PC-9 (cell line): ENCODE results near the gene UPB1. TPM values are rescaled to one million over a fixed set of nuclear protein-coding genes. Genes with fewer than 3 reads are reported as not detected.

Experiments used
- BruUV-seq: library from RNA; stranded (reverse); fragments of 400-500 nt; replicated peaks from 2 replicates; lab custom pipeline; 2021; lab: Mats Ljungman, UMichigan
- CTCF ChIA-PET: fragments of 300-600 bp; sonication (Branson Sonifier 250); formaldehyde crosslinking; loops from one replicate; lab custom pipeline; 2022; ENCODE audit warnings: antibody characterized with exemption; lab: Charles Lee
- POLR2A ChIA-PET: fragments of 300-600 bp; sonication (Branson Sonifier 250); formaldehyde crosslinking; loops from one replicate; lab custom pipeline; 2022; ENCODE audit warnings: antibody characterized with exemption; ENCODE audit not compliant: unreplicated experiment; lab: Charles Lee
- DNase-seq, 2 experiments: peaks; one replicate each; pipeline versions ENCODE4 v3.0.0 to v3.0.0-alpha.2; 2015 to 2022; ENCODE audit warnings: mixed read lengths in 1 of 2
- H2AFZ ChIP-seq: fragments of 200-600 bp; sonication (generic); 2 replicates; pipeline ENCODE4 v1.8.1; 2017; ENCODE audit warnings: antibody characterized with exemption
- H3F3A ChIP-seq: fragments of 200-600 bp; sonication (generic); 2 replicates; pipeline ENCODE4 v1.8.1; 2017; ENCODE audit warnings: antibody characterized with exemption, mild to moderate bottlenecking, low read depth; ENCODE audit not compliant: insufficient read depth
- H3K27ac ChIP-seq: fragments of 200-600 bp; sonication (generic); 2 replicates; pipeline ENCODE4 v1.6.1; 2016; ENCODE audit warnings: mixed run types
- H3K27me3 ChIP-seq: fragments of 200-600 bp; sonication (generic); 2 replicates; pipeline ENCODE4 v1.6.1; 2016; ENCODE audit warnings: low read depth, mixed run types; ENCODE audit not compliant: insufficient read depth
- H3K36me3 ChIP-seq: fragments of 200-600 bp; sonication (generic); 2 replicates; pipeline ENCODE4 v1.6.1; 2016; ENCODE audit warnings: low read depth, mixed run types
- H3K4me1 ChIP-seq: fragments of 200-600 bp; sonication (generic); replicated peaks from 2 replicates; pipeline ENCODE4 v1.6.1; 2016; ENCODE audit warnings: mixed run types; ENCODE audit not compliant: insufficient read depth
- H3K4me2 ChIP-seq: fragments of 200-600 bp; sonication (generic); 2 replicates; pipeline ENCODE4 v1.6.1; 2017; ENCODE audit warnings: mixed run types
- H3K4me3 ChIP-seq: fragments of 200-600 bp; sonication (generic); 2 replicates; pipeline ENCODE4 v1.6.1; 2016; ENCODE audit warnings: mixed run types
- H3K79me2 ChIP-seq: fragments of 200-600 bp; sonication (generic); 2 replicates; pipeline ENCODE4 v1.6.1; 2017; ENCODE audit warnings: low read depth, mixed run types
- H3K9me2 ChIP-seq: fragments of 200-600 bp; sonication (generic); 2 replicates; pipeline ENCODE4 v1.8.1; 2017; ENCODE audit warnings: mild to moderate bottlenecking; ENCODE audit not compliant: insufficient read depth
- H3K9me3 ChIP-seq: fragments of 200-600 bp; sonication (generic); 2 replicates; pipeline ENCODE4 v1.8.1; 2016; ENCODE audit warnings: low read depth; ENCODE audit not compliant: insufficient read depth
- H4K20me1 ChIP-seq: fragments of 200-600 bp; sonication (generic); 2 replicates; pipeline ENCODE4 v1.8.1; 2017; ENCODE audit not compliant: insufficient read depth
- EZH2 ChIP-seq: fragments of 200-600 bp; sonication (generic); IDR thresholded peaks from 2 replicates; pipeline ENCODE4 v1.8.0; 2017; ENCODE audit warnings: antibody characterized with exemption, low read depth
- intact Hi-C: fragments of 100-400 bp; cut with micrococcal nuclease; formaldehyde crosslinking; loops from one replicate; pipeline ENCODE4 v1.10.0; 2022; ENCODE audit not compliant: unreplicated experiment
- total RNA-seq: library from RNA; stranded (reverse); gene quantifications from 2 replicates; pipeline ENCODE4 v1.2.3, GENCODE V29; 2021
- TF ChIP-seq, protein P1 (sequence below): fragments of 200-600 bp; sonication (generic); conservative IDR thresholded peaks from 2 replicates; pipeline ENCODE4 v1.6.1; 2017; ENCODE audit warnings: mixed run types, antibody characterized with exemption, mild to moderate bottlenecking, moderate library complexity

The UPB1 gene
- total RNA-seq, 1 experiment from 2014 or later, result 0.17 TPM

DNA sequence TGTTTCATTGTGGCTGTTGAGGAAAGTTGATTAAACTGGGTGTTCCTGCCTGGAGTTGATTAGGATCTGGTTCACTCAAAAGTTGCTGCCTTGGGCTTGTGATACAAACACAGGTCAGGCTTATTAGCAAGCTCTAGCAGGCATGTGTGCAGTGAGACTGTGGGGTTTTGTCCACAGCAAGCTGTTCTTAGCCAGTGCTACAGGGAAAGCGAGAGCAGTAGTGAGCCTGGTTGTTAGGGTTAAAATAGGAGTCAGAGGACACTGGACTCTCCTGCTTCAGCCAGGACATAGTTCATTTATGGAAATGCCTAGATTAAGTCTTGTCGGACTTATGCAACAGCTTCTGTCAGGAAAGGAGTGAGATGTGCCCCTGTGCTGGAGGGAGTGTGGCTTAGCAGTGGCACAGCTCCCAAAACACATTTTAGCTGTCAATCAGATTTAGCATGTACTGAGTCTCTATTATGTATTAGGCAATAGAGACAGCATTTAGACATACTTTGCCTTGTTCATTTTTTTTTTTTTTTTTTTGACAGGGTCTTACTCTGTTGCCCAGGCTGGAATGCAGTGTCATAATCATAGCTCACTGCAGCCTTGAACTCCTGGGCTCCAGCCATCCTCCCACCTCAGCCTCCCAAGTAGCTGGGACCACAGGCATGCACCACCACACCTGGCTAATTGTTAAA lies 69.4 kb downstream of the UPB1 start:
- no TSS peak for BruUV-seq
- Histone ChIP-seq H4K20me1 (peaks cover 73% of the 10 kb centered on the region), H3K27ac (no peak overlapping the region), H3K4me1 (no peaks in the 10 kb centered on the region), H3K36me3 (peaks cover 18% of the 10 kb centered on the region), H3K9me2 (no peaks in the 10 kb centered on the region), H3F3A (no peaks in the 10 kb centered on the region; the same call in 1 of the 2 replicates), H3K79me2 (peaks cover 79% of the 10 kb centered on the region), H3K4me2 (no peak overlapping the region), H3K27me3 (no peaks in the 10 kb centered on the region), H2AFZ (no peak overlapping the region), H3K4me3 (no peak overlapping the region), H3K9me3 (no peaks in the 10 kb centered on the region)
- ChIA-PET CTCF (no interaction called here), POLR2A (no interaction called here)
- TF ChIP-seq, protein P1, sequence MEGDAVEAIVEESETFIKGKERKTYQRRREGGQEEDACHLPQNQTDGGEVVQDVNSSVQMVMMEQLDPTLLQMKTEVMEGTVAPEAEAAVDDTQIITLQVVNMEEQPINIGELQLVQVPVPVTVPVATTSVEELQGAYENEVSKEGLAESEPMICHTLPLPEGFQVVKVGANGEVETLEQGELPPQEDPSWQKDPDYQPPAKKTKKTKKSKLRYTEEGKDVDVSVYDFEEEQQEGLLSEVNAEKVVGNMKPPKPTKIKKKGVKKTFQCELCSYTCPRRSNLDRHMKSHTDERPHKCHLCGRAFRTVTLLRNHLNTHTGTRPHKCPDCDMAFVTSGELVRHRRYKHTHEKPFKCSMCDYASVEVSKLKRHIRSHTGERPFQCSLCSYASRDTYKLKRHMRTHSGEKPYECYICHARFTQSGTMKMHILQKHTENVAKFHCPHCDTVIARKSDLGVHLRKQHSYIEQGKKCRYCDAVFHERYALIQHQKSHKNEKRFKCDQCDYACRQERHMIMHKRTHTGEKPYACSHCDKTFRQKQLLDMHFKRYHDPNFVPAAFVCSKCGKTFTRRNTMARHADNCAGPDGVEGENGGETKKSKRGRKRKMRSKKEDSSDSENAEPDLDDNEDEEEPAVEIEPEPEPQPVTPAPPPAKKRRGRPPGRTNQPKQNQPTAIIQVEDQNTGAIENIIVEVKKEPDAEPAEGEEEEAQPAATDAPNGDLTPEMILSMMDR, result no peak
- no peak for TF ChIP-seq EZH2
- no peak for DNase-seq
- intact Hi-C loops, result no loop called here

DNA sequence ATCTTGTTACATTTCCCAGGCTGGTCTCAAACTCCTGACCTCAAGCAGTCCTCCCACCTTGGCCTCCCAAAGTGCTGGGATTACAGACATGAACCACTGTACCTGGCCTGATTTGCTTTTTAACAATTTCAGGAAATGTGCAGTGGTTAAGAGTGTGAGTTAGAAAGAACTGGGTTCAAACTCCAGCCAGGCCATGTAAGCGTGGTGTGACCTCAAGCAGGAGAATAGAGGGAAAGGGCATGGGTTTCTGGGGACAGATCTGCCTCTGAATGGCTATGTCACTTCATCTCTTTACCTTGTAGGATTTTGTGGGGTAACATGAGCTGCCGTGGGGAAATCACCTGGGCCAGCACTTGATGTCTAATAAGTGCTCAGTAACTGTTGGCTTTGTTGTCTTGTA lies 69.9 kb downstream of the UPB1 start:
- H3K4me2 ChIP-seq, result no peak overlapping the region
- no peaks in the 10 kb centered on the region for H3K4me1 ChIP-seq
- intact Hi-C loops, result no loop called here
- no TSS peak for BruUV-seq
- H3K79me2 ChIP-seq, result peaks cover 74% of the 10 kb centered on the region
- TF ChIP-seq EZH2, result no peak
- TF ChIP-seq, protein P1, result no peak
- no peak overlapping the region for H2AFZ ChIP-seq
- no peaks in the 10 kb centered on the region for H3K27me3 ChIP-seq
- no peaks in the 10 kb centered on the region; the same call in 1 of the 2 replicates for H3F3A ChIP-seq
- peaks cover 75% of the 10 kb centered on the region for H4K20me1 ChIP-seq
- no peaks in the 10 kb centered on the region for H3K9me3 ChIP-seq
- H3K4me3 ChIP-seq, result no peak overlapping the region
- peaks cover 18% of the 10 kb centered on the region for H3K36me3 ChIP-seq
- no peak overlapping the region for H3K27ac ChIP-seq
- ChIA-PET POLR2A (no interaction called here), CTCF (no interaction called here)
- H3K9me2 ChIP-seq, result no peaks in the 10 kb centered on the region
- DNase-seq, result no peak

DNA sequence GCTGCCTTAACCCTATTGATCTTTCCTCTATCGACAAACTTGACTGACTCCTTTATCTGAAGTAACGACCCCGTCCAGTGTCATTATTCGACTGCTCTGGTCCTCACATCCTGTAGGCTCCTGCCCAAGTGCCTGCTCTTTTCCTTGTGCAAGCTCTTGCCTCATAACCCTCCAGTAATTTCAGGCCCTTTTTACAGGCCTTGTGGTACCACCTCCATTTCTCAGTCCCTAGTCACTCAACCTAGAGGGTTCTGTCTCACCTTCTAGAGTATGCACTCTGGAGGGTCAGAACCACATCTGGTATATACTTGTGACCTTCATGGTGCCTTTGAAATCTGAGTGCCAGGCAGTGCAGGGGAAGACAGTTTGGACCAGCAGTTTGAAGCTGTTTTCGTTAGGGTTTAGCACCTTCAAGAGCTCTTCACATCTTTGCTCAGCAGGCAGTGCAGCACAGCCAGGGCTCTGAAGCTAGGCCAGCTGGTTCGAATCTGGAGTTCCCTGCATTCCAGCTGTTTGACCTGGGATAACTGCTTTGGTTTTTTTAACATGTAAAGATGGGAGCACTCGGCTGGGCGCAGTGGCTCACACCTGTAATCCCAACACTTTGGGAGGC lies 71.9 kb downstream of the UPB1 start:
- H3K27me3 ChIP-seq, result no peaks in the 10 kb centered on the region
- H2AFZ ChIP-seq, result no peak overlapping the region
- POLR2A ChIA-PET, result no interaction called here
- peaks cover 70% of the 10 kb centered on the region for H4K20me1 ChIP-seq
- no peaks in the 10 kb centered on the region for H3K9me3 ChIP-seq
- H3K4me1 ChIP-seq, result no peaks in the 10 kb centered on the region
- H3K27ac ChIP-seq, result no peak overlapping the region
- CTCF ChIA-PET, result no interaction called here
- H3K4me2 ChIP-seq, result no peak overlapping the region
- H3K9me2 ChIP-seq, result no peaks in the 10 kb centered on the region
- peaks cover 56% of the 10 kb centered on the region for H3K79me2 ChIP-seq
- no peak overlapping the region for H3K4me3 ChIP-seq
- no peak for DNase-seq
- intact Hi-C loops, result no loop called here
- peaks cover 5% of the 10 kb centered on the region; the same call in 1 of the 2 replicates for H3F3A ChIP-seq
- no TSS peak for BruUV-seq
- peaks cover 11% of the 10 kb centered on the region; the same call in 1 of the 2 replicates for H3K36me3 ChIP-seq
- no peak for TF ChIP-seq EZH2
- TF ChIP-seq, protein P1, result no peak
